SK-N-MC (cell line): ENCODE measurements around the gene KIF24.

Experiments used
- DNase-seq: peaks from one replicate; pipeline ENCODE4 v3.0.0-alpha.2; 2011; ENCODE audit warnings: low read depth, low spot score
- H3K27ac ChIP-seq: fragments of 200-600 bp; sonication (generic); 2 replicates; pipeline ENCODE4 v1.5.1; 2016; ENCODE audit warnings: mixed run types
- H3K36me3 ChIP-seq: fragments of 200-600 bp; sonication (generic); 2 replicates; pipeline ENCODE4 v1.6.1; 2017; ENCODE audit warnings: antibody characterized with exemption, low read length, mixed read lengths; ENCODE audit not compliant: insufficient read depth
- H3K4me3 ChIP-seq: fragments of 200-600 bp; sonication (generic); 2 replicates; pipeline ENCODE4 v1.5.1; 2016
- H3K9ac ChIP-seq: fragments of 200-600 bp; sonication (generic); 2 replicates; pipeline ENCODE4 v1.8.0; 2017; ENCODE audit warnings: mixed run types, mixed read lengths; ENCODE audit not compliant: insufficient read length
- H3K9me3 ChIP-seq: fragments of 200-600 bp; sonication (generic); 2 replicates; pipeline ENCODE4 v1.6.1; 2017; ENCODE audit warnings: low read depth, mild to moderate bottlenecking, antibody characterized with exemption, low read length, moderate library complexity, mixed read lengths
- EZH2 ChIP-seq: fragments of 200-600 bp; sonication (generic); IDR thresholded peaks from one replicate; pipeline ENCODE4 v1.6.1; 2017; ENCODE audit warnings: antibody characterized with exemption
- FOXP2 ChIP-seq: optimal IDR thresholded peaks from 2 replicates; pipeline ENCODE3; 2011; ENCODE audit warnings: mild to moderate bottlenecking, moderate library complexity; ENCODE audit not compliant: insufficient read depth; ENCODE audit errors: extremely low read length, control extremely low read depth
- POLR2AphosphoS5 ChIP-seq: IDR thresholded peaks from 2 replicates; pipeline ENCODE4 v1.6.1; 2012; ENCODE audit warnings: mild to moderate bottlenecking, low read depth, low read length, borderline replicate concordance

KIF24 gene

GRCh38 chr9:34334916-34335315 lies 5.8 kb upstream of the KIF24 start:
- Histone ChIP-seq H3K36me3 (peaks cover 6% of the 10 kb centered on the region; the same call in 1 of the 2 replicates), H3K9ac (no peak overlapping the region), H3K27ac (no peak overlapping the region), H3K4me3 (no peak overlapping the region), H3K9me3 (no peaks in the 10 kb centered on the region)
- DNase-seq = no peak
- TF ChIP-seq EZH2 (no peak), POLR2AphosphoS5 (no peak), FOXP2 (no peak)

GRCh38 chr9:34334337-34334824 lies 5.3 kb upstream of the KIF24 start:
- no peak overlapping the region for H3K4me3 ChIP-seq
- peak overlapping the region; percentile 23 for H3K9ac ChIP-seq
- no peaks in the 10 kb centered on the region for H3K9me3 ChIP-seq
- DNase-seq = no peak
- H3K27ac ChIP-seq = no peak overlapping the region
- H3K36me3 ChIP-seq = peaks cover 6% of the 10 kb centered on the region; the same call in 1 of the 2 replicates
- TF ChIP-seq FOXP2 (no peak), POLR2AphosphoS5 (no peak)

- Histone ChIP-seq H3K4me3 (no peak overlapping the region), H3K9me3 (no peaks in the 10 kb centered on the region), H3K27ac (no peak overlapping the region), H3K9ac (no peak overlapping the region), H3K36me3 (peaks cover 4% of the 10 kb centered on the region; the same call in 1 of the 2 replicates)
- TF ChIP-seq POLR2AphosphoS5 = no peak
- DNase-seq = no peak
These were observed 4.8 kb upstream of the KIF24 start for GRCh38 chr9:34333836-34334235.

GRCh38 chr9:34332076-34332964 lies 3.3 kb upstream of the KIF24 start:
- H3K4me3 ChIP-seq = no peak overlapping the region
- H3K27ac ChIP-seq = no peak overlapping the region
- H3K9me3 ChIP-seq = no peaks in the 10 kb centered on the region; the same call in 1 of the 2 replicates
- TF ChIP-seq POLR2AphosphoS5 (no peak), EZH2 (no peak), FOXP2 (no peak)
- H3K9ac ChIP-seq = no peak overlapping the region
- no peaks in the 10 kb centered on the region for H3K36me3 ChIP-seq
- DNase-seq = no peak

GRCh38 chr9:34331196-34331595 lies 2.1 kb upstream of the KIF24 start:
- no peak for TF ChIP-seq POLR2AphosphoS5
- Histone ChIP-seq H3K27ac (no peak overlapping the region), H3K4me3 (no peak overlapping the region), H3K36me3 (no peaks in the 10 kb centered on the region), H3K9me3 (no peaks in the 10 kb centered on the region; the same call in 1 of the 2 replicates), H3K9ac (peak overlapping the region; percentile 9)
- no peak for DNase-seq

GRCh38 chr9:34328500-34328986 lies 525 bp downstream of the KIF24 start:
- no peaks in the 10 kb centered on the region; the same call in 1 of the 2 replicates for H3K9me3 ChIP-seq
- H3K36me3 ChIP-seq = no peaks in the 10 kb centered on the region
- DNase-seq = no peak
- H3K9ac ChIP-seq = peak overlapping the region; percentile 96
- 0 out of 2 replicates have a peak, but pooled peaks have one; percentile 33 for TF ChIP-seq POLR2AphosphoS5
- TF ChIP-seq FOXP2 = no peak
- peak overlapping the region; percentile 85 for H3K27ac ChIP-seq
- H3K4me3 ChIP-seq = peak overlapping the region; percentile 98

GRCh38 chr9:34326690-34327089 lies 2.4 kb downstream of the KIF24 start:
- H3K36me3 ChIP-seq = no peaks in the 10 kb centered on the region
- TF ChIP-seq EZH2 (no peak), FOXP2 (no peak)
- H3K27ac ChIP-seq = no peak overlapping the region
- DNase-seq = peak; percentile 56
- no peaks in the 10 kb centered on the region; the same call in 1 of the 2 replicates for H3K9me3 ChIP-seq
- H3K9ac ChIP-seq = peak overlapping the region; percentile 50
- no peak overlapping the region for H3K4me3 ChIP-seq

GRCh38 chr9:34322899-34323591 lies 6.0 kb downstream of the KIF24 start:
- no peak for DNase-seq

More at GRCh38 chr9:34322899-34323591, 6.0 kb downstream of the KIF24 start:
- H3K9me3 ChIP-seq = no peaks in the 10 kb centered on the region
- TF ChIP-seq POLR2AphosphoS5 (no peak), FOXP2 (no peak), EZH2 (no peak)
- no peak overlapping the region for H3K4me3 ChIP-seq
- no peaks in the 10 kb centered on the region for H3K36me3 ChIP-seq
- no peak overlapping the region for H3K27ac ChIP-seq
- no peak overlapping the region for H3K9ac ChIP-seq
